Astrocyte (in vitro differentiated cells and primary cell): ENCODE data around the gene ALPL.

Experiments
- CTCF ChIP-seq: IDR thresholded peaks from 2 replicates; pipeline ENCODE4 v1.5.1; 2011; ENCODE audit warnings: low read depth, mild to moderate bottlenecking, inconsistent platforms, low read length, moderate library complexity; ENCODE audit not compliant: insufficient read depth
- EZH2 ChIP-seq: IDR thresholded peaks from 2 replicates; pipeline ENCODE4 v1.6.1; 2012; ENCODE audit warnings: mild to moderate bottlenecking, low read length, inconsistent platforms; ENCODE audit not compliant: insufficient read depth

GRCh38 chr1:21495225-21495820, 13.9 kb upstream of the ALPL start:
- TF ChIP-seq CTCF (no peak), EZH2 (no peak)
